HG03175 (cell line): ENCODE measurements around the gene RASGRF1.
"Not testable (repeated sequence)": the region's sequence is repeated elsewhere in the genome, so short reads cannot be mapped to it uniquely, and the experiment has no call there.

Experiments
- ATAC-seq: cut with Tn5 transposase; IDR thresholded peaks from one replicate; pipeline ENCODE4 v1.9.1; 2021; ENCODE audit warnings: mild to moderate bottlenecking, moderate library complexity; ENCODE audit not compliant: unreplicated experiment

The RASGRF1 gene

GRCh38 chr15:79010278-79010677 is 80.3 kb downstream of the RASGRF1 start:
- no peak for ATAC-seq

GRCh38 chr15:79009379-79009778 is 81.2 kb downstream of the RASGRF1 start:
- ATAC-seq: no peak

- no peak for ATAC-seq
Measured at GRCh38 chr15:79008659-79009058, 81.9 kb downstream of the RASGRF1 start.

GRCh38 chr15:79007066-79007465 is 83.5 kb downstream of the RASGRF1 start:
- ATAC-seq: no peak

GRCh38 chr15:79006071-79006470 is 84.5 kb downstream of the RASGRF1 start:
- no peak for ATAC-seq

GRCh38 chr15:79004336-79004735 is 86.2 kb downstream of the RASGRF1 start:
- peak; percentile 86 for ATAC-seq

GRCh38 chr15:79003896-79004295 is 86.7 kb downstream of the RASGRF1 start:
- ATAC-seq: no peak

GRCh38 chr15:79003301-79003700 is 87.3 kb downstream of the RASGRF1 start:
- no peak for ATAC-seq

- ATAC-seq: no peak
Measured at GRCh38 chr15:79002581-79002980, 88.0 kb downstream of the RASGRF1 start.

- ATAC-seq: no peak
Measured at GRCh38 chr15:78999636-79000035, 90.9 kb downstream of the RASGRF1 start.

GRCh38 chr15:78998526-78998925 is 92.1 kb downstream of the RASGRF1 start:
- ATAC-seq: no peak

GRCh38 chr15:78997981-78998499 is 92.5 kb downstream of the RASGRF1 start:
- ATAC-seq: no peak

- ATAC-seq: no peak
Measured at GRCh38 chr15:78996894-78997275, 93.7 kb downstream of the RASGRF1 start.

GRCh38 chr15:78995921-78996893 is 94.4 kb downstream of the RASGRF1 start:
- no peak for ATAC-seq

GRCh38 chr15:78995161-78995560 is 95.4 kb downstream of the RASGRF1 start:
- ATAC-seq: not testable (repeated sequence)

GRCh38 chr15:78993931-78994530 is 96.5 kb downstream of the RASGRF1 start:
- no peak for ATAC-seq

GRCh38 chr15:78993257-78993930 is 97.2 kb downstream of the RASGRF1 start:
- ATAC-seq: no peak

- no peak for ATAC-seq
Measured at GRCh38 chr15:78992416-78993256, 97.9 kb downstream of the RASGRF1 start.

GRCh38 chr15:78991879-78992278 is 98.7 kb downstream of the RASGRF1 start:
- ATAC-seq: no peak

GRCh38 chr15:78991476-78991875 is 99.1 kb downstream of the RASGRF1 start:
- ATAC-seq: no peak
